SK-N-SH treated with all-trans-retinoic acid at 6 μM for 48 hours (cell line): Measurements from ENCODE around the gene COBLL1.

ENCODE experiments used
- ATAC-seq: fragments of 200-7000 bp; cut with Tn5 transposase; 3 replicates; pipeline ENCODE4 v1.9.1; 2020; ENCODE audit warnings: mild to moderate bottlenecking, moderate library complexity
- BACH2 ChIP-seq: fragments of 250-450 bp; sonication (Bioruptor Pico); IDR thresholded peaks from 2 replicates; pipeline ENCODE4 v1.9.0; 2021; ENCODE audit warnings: mild to moderate bottlenecking, borderline replicate concordance
- CSDC2 ChIP-seq: fragments of 250-450 bp; sonication (Bioruptor Pico); IDR thresholded peaks from 2 replicates; pipeline ENCODE4 v1.5.0; 2020; ENCODE audit warnings: mild to moderate bottlenecking, moderate library complexity
- ESRRG ChIP-seq: fragments of 250-450 bp; sonication (Bioruptor Pico); IDR thresholded peaks from 2 replicates; pipeline ENCODE4 v1.6.1; 2021; ENCODE audit warnings: mild to moderate bottlenecking
- GLIS3 ChIP-seq: fragments of 250-450 bp; sonication (Bioruptor Pico); IDR thresholded peaks from 2 replicates; pipeline ENCODE4 v1.5.0; 2020; ENCODE audit warnings: mild to moderate bottlenecking, moderate library complexity
- ISL1 ChIP-seq: fragments of 250-450 bp; sonication (Bioruptor Pico); IDR thresholded peaks from 2 replicates; pipeline ENCODE4 v2.1.2; 2022; ENCODE audit warnings: mild to moderate bottlenecking, moderate library complexity
- OSR1 ChIP-seq: fragments of 250-450 bp; sonication (Bioruptor Pico); IDR thresholded peaks from 2 replicates; pipeline ENCODE4 v1.8.0; 2022; ENCODE audit warnings: moderate library complexity, mild to moderate bottlenecking, inconsistent platforms
- PPARA ChIP-seq: fragments of 250-450 bp; sonication (Bioruptor Pico); IDR thresholded peaks from 2 replicates; pipeline ENCODE4 v1.5.0; 2020; ENCODE audit warnings: mild to moderate bottlenecking, borderline replicate concordance
- RARB ChIP-seq: fragments of 250-450 bp; sonication (Bioruptor Pico); IDR thresholded peaks from 2 replicates; pipeline ENCODE4 v1.8.0; 2021; ENCODE audit warnings: mild to moderate bottlenecking, moderate library complexity
- SNAI2 ChIP-seq: fragments of 250-450 bp; sonication (Bioruptor Pico); IDR thresholded peaks from 2 replicates; pipeline ENCODE4 v1.5.0; 2020; ENCODE audit warnings: mild to moderate bottlenecking, moderate library complexity
- TCF4 ChIP-seq: fragments of 250-450 bp; sonication (Bioruptor Pico); IDR thresholded peaks from 2 replicates; pipeline ENCODE4 v1.8.0; 2021; ENCODE audit warnings: mild to moderate bottlenecking, moderate library complexity, borderline replicate concordance
- TOX ChIP-seq: fragments of 250-450 bp; sonication (Bioruptor Pico); IDR thresholded peaks from 2 replicates; pipeline ENCODE4 v1.8.0; 2021; ENCODE audit warnings: mild to moderate bottlenecking, moderate library complexity, borderline replicate concordance
- ZC3H10 ChIP-seq: fragments of 250-450 bp; sonication (Bioruptor Pico); IDR thresholded peaks from 2 replicates; pipeline ENCODE4 v1.5.1; 2021; ENCODE audit warnings: mild to moderate bottlenecking, moderate library complexity
- ZFP3 ChIP-seq: fragments of 250-450 bp; sonication (Bioruptor Pico); IDR thresholded peaks from 2 replicates; pipeline ENCODE4 v1.5.0; 2020; ENCODE audit warnings: mild to moderate bottlenecking, moderate library complexity
- ZFP30 ChIP-seq: fragments of 450-650 bp; formaldehyde crosslinking; IDR thresholded peaks from 2 replicates; pipeline ENCODE4 v1.5.0; 2022; ENCODE audit warnings: mild to moderate bottlenecking, moderate library complexity
- ZNF565 ChIP-seq: fragments of 450-650 bp; formaldehyde crosslinking; conservative IDR thresholded peaks from 2 replicates; pipeline ENCODE4 v1.5.0; 2020; ENCODE audit warnings: low read depth, mild to moderate bottlenecking, moderate library complexity
- ZNF70 ChIP-seq: fragments of 450-650 bp; formaldehyde crosslinking; IDR thresholded peaks from 2 replicates; pipeline ENCODE4 v1.5.0; 2020; ENCODE audit warnings: mild to moderate bottlenecking, moderate library complexity
- ZNF8 ChIP-seq: fragments of 450-650 bp; formaldehyde crosslinking; IDR thresholded peaks from 2 replicates; pipeline ENCODE4 v1.5.0; 2020; ENCODE audit warnings: mild to moderate bottlenecking, moderate library complexity
- TF ChIP-seq, protein P1 (sequence below): fragments of 250-450 bp; sonication (Bioruptor Pico); IDR thresholded peaks from 2 replicates; pipeline ENCODE4 v1.5.0; 2020; ENCODE audit warnings: mild to moderate bottlenecking, moderate library complexity
- TF ChIP-seq, protein P2 (sequence below): fragments of 250-450 bp; sonication (Bioruptor Pico); IDR thresholded peaks from 2 replicates; pipeline ENCODE4 v1.5.1; 2021; ENCODE audit warnings: mild to moderate bottlenecking, moderate library complexity
- TF ChIP-seq, protein P3 (sequence below): fragments of 250-450 bp; sonication (Bioruptor Pico); IDR thresholded peaks from 2 replicates; pipeline ENCODE4 v1.8.0; 2020; ENCODE audit warnings: mild to moderate bottlenecking, moderate library complexity, borderline replicate concordance

COBLL1 gene

DNA sequence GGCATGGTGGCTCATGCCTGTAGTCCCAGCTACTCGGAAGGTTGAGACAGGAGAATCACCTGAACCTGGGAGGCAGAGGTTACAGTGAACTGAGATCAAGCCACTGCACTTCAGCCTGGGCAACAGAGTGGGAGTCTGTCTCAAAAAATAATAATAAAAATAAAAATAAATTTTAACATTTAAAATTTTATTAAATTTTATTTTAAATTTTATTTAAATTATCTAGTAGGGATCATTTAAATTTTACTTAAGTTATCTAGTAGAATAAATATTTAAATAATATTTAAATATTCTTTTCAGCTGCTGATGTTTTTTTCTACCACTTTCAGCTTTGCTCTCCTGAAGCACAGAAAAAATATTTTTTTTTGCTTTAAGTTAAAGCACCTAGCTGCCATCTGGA, 10.4 kb downstream of the COBLL1 start:
- TF ChIP-seq ISL1 (CRISPR knock-in tag) (no peak), ZFP3 (CRISPR knock-in tag) (no peak), BACH2 (no peak), SNAI2 (CRISPR knock-in tag) (no peak), ZNF8 (CRISPR knock-in tag) (no peak), ZNF565 (CRISPR knock-in tag) (no peak), ESRRG (CRISPR knock-in tag) (no peak), GLIS3 (CRISPR knock-in tag) (no peak), ZC3H10 (CRISPR knock-in tag) (no peak), ZFP30 (no peak), OSR1 (no peak), RARB (CRISPR knock-in tag) (no peak), TOX (no peak), CSDC2 (no peak), TCF4 (CRISPR knock-in tag) (no peak), ZNF70 (no peak)
- TF ChIP-seq, protein P1, sequence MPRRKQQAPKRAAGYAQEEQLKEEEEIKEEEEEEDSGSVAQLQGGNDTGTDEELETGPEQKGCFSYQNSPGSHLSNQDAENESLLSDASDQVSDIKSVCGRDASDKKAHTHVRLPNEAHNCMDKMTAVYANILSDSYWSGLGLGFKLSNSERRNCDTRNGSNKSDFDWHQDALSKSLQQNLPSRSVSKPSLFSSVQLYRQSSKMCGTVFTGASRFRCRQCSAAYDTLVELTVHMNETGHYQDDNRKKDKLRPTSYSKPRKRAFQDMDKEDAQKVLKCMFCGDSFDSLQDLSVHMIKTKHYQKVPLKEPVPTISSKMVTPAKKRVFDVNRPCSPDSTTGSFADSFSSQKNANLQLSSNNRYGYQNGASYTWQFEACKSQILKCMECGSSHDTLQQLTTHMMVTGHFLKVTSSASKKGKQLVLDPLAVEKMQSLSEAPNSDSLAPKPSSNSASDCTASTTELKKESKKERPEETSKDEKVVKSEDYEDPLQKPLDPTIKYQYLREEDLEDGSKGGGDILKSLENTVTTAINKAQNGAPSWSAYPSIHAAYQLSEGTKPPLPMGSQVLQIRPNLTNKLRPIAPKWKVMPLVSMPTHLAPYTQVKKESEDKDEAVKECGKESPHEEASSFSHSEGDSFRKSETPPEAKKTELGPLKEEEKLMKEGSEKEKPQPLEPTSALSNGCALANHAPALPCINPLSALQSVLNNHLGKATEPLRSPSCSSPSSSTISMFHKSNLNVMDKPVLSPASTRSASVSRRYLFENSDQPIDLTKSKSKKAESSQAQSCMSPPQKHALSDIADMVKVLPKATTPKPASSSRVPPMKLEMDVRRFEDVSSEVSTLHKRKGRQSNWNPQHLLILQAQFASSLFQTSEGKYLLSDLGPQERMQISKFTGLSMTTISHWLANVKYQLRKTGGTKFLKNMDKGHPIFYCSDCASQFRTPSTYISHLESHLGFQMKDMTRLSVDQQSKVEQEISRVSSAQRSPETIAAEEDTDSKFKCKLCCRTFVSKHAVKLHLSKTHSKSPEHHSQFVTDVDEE, result no peak
- TF ChIP-seq, protein P2, sequence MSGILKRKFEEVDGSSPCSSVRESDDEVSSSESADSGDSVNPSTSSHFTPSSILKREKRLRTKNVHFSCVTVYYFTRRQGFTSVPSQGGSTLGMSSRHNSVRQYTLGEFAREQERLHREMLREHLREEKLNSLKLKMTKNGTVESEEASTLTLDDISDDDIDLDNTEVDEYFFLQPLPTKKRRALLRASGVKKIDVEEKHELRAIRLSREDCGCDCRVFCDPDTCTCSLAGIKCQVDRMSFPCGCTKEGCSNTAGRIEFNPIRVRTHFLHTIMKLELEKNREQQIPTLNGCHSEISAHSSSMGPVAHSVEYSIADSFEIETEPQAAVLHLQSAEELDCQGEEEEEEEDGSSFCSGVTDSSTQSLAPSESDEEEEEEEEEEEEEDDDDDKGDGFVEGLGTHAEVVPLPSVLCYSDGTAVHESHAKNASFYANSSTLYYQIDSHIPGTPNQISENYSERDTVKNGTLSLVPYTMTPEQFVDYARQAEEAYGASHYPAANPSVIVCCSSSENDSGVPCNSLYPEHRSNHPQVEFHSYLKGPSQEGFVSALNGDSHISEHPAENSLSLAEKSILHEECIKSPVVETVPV, result no peak
- TF ChIP-seq, protein P3, sequence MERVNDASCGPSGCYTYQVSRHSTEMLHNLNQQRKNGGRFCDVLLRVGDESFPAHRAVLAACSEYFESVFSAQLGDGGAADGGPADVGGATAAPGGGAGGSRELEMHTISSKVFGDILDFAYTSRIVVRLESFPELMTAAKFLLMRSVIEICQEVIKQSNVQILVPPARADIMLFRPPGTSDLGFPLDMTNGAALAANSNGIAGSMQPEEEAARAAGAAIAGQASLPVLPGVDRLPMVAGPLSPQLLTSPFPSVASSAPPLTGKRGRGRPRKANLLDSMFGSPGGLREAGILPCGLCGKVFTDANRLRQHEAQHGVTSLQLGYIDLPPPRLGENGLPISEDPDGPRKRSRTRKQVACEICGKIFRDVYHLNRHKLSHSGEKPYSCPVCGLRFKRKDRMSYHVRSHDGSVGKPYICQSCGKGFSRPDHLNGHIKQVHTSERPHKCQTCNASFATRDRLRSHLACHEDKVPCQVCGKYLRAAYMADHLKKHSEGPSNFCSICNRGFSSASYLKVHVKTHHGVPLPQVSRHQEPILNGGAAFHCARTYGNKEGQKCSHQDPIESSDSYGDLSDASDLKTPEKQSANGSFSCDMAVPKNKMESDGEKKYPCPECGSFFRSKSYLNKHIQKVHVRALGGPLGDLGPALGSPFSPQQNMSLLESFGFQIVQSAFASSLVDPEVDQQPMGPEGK (CRISPR knock-in tag), result no peak
- no peak for ATAC-seq

DNA sequence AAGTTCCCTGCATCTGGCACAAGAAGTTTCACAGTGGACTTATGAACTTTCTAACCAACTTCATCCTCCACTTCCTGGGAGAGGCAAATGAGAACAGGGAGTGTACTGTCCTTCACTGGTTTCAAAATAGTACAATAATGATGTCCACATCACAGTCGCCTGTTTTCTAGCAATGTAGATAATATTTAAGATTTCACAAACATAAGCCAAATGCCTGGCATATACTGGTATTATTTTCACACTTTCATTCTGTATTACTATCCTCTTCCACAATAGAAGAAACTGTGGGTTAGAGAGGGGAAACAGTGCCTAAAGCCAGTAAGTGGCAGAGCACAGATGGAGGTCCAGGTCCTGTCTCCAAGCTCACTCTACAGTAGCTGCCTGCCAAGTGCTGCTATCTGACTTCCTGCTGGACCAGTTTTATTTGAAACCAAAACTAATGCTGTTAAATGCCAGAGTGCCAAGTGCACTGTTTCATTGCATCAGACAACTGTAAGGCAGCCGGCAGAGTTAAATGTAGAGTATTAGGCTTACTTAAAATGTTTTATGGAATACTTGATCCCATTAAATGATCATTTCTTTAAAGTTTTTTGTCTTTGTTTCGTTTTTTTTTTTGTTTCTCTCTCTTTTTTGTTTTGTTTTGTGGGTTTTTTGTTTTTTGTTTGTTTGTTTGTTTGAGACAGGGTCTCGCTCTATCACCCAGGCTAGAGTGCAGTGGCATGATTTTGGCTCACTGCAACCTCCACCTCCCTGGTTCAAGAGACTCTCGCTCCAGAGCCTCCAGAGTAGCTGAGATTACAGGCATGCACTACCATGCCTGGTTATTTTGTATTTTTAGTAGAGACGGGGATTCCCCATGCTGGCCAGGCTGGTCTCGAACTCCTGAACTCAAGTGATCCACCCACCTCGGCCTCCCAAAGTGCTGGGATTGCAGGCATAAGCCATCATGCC, 15.1 kb downstream of the COBLL1 start:
- peak; percentile 31; the same call in 1 of the 2 replicates for TF ChIP-seq ISL1 (CRISPR knock-in tag)
- TF ChIP-seq ZNF565 (CRISPR knock-in tag), result no peak
- peak; percentile 95 for ATAC-seq

DNA sequence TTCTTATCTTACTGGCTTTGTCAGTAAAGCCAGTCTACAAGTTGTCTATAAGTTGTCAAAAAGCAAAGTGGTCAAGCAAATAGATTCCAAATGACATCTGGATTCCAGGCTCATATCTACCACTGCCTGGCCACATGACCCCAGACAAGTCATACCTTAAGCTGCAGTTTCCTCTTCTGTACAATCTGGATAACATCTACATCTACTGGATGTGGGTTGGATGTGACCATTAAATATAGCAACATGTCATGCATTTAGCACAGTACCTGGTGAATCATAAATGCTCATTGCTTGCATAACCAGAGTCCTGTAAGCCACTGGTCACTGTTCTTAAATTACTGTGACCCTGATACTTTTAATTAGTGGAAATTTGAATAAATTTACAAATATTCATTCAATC, 16.8 kb downstream of the COBLL1 start:
- ATAC-seq, result peak; percentile 49; the same call in 2 of the 3 replicates
- TF ChIP-seq, protein P3 (CRISPR knock-in tag), result no peak
- TF ChIP-seq GLIS3 (CRISPR knock-in tag), result no peak
- no peak for TF ChIP-seq BACH2
- TF ChIP-seq TOX, result no peak
- TF ChIP-seq PPARA (CRISPR knock-in tag), result no peak
- TF ChIP-seq RARB (CRISPR knock-in tag), result no peak
- no peak for TF ChIP-seq ZFP3 (CRISPR knock-in tag)
- no peak; the same call in 1 of the 2 replicates for TF ChIP-seq TCF4 (CRISPR knock-in tag)
- TF ChIP-seq, protein P1, result no peak
